ENCODE measurements around the gene RPS19.

Gene RPS19

GRCh38 chr19:41816761-41817160, 43.3 kb upstream of the RPS19 start:
- DNase-seq = no peak
- no peaks in the 10 kb centered on the region for H3K36me3 ChIP-seq
- H3K4me3 ChIP-seq (ENCODE audit: low read depth, low read length) = no peak overlapping the region
- peaks cover 54% of the 10 kb centered on the region for H3K27me3 ChIP-seq
- H3K4me1 ChIP-seq = no peaks in the 10 kb centered on the region
- no peak for TF ChIP-seq CTCF (IDR thresholded peaks at IDR 0.05; ENCODE audit: low read depth, low read length)
- H3K9me3 ChIP-seq = no peaks in the 10 kb centered on the region

- no peaks in the 10 kb centered on the region for H3K36me3 ChIP-seq
- peak; percentile 82 for TF ChIP-seq CTCF (IDR thresholded peaks at IDR 0.05; ENCODE audit: low read depth, low read length)
Measured at GRCh38 chr19:41821003-41821735, 38.9 kb upstream of the RPS19 start.

GRCh38 chr19:41837981-41838708, 21.9 kb upstream of the RPS19 start:
- Histone ChIP-seq H3K4me3 (ENCODE audit: low read depth, low read length) (no peak overlapping the region), H3K4me1 (no peaks in the 10 kb centered on the region), H3K36me3 (no peaks in the 10 kb centered on the region), H3K27me3 (peaks cover 58% of the 10 kb centered on the region), H3K9me3 (0 out of 2 replicates have a peak, but pooled peaks cover 2% of the 10 kb centered on the region)
- DNase-seq = no peak
- TF ChIP-seq CTCF (IDR thresholded peaks at IDR 0.05; ENCODE audit: low read depth, low read length) = no peak

More at GRCh38 chr19:41821003-41821735, 38.9 kb upstream of the RPS19 start:
- Histone ChIP-seq H3K27me3 (peaks cover 44% of the 10 kb centered on the region), H3K4me1 (no peaks in the 10 kb centered on the region), H3K9me3 (no peaks in the 10 kb centered on the region), H3K4me3 (ENCODE audit: low read depth, low read length) (no peak overlapping the region)
- peak; percentile 55 for DNase-seq

GRCh38 chr19:41839211-41839610, 20.8 kb upstream of the RPS19 start:
- no peak for TF ChIP-seq CTCF (IDR thresholded peaks at IDR 0.05; ENCODE audit: low read depth, low read length)
- H3K27me3 ChIP-seq = peaks cover 56% of the 10 kb centered on the region
- DNase-seq = no peak
- H3K4me3 ChIP-seq (ENCODE audit: low read depth, low read length) = no peak overlapping the region
- H3K36me3 ChIP-seq = no peaks in the 10 kb centered on the region
- H3K9me3 ChIP-seq = 0 out of 2 replicates have a peak, but pooled peaks cover 2% of the 10 kb centered on the region
- no peaks in the 10 kb centered on the region for H3K4me1 ChIP-seq

- no peak overlapping the region for H3K4me3 ChIP-seq (ENCODE audit: low read depth, low read length)
- no peaks in the 10 kb centered on the region for H3K9me3 ChIP-seq
- H3K36me3 ChIP-seq = no peaks in the 10 kb centered on the region
- peaks cover 21% of the 10 kb centered on the region for H3K27me3 ChIP-seq
- TF ChIP-seq CTCF (IDR thresholded peaks at IDR 0.05; ENCODE audit: low read depth, low read length) = no peak
- H3K4me1 ChIP-seq = no peaks in the 10 kb centered on the region
- DNase-seq = no peak
Measured at GRCh38 chr19:41843371-41843770, 16.7 kb upstream of the RPS19 start.

- Histone ChIP-seq H3K4me3 (ENCODE audit: low read depth, low read length) (no peak within 1 kb of the TSS), H3K27me3 (peaks cover 21% of the 10 kb centered on the region), H3K4me1 (no peaks in the 10 kb centered on the region), H3K9me3 (no peaks in the 10 kb centered on the region), H3K36me3 (no peaks in the 10 kb centered on the region)
- DNase-seq = no peak
- no peak for TF ChIP-seq CTCF (IDR thresholded peaks at IDR 0.05; ENCODE audit: low read depth, low read length)
Measured at GRCh38 chr19:41844601-41845000, 15.5 kb upstream of the RPS19 start, which contains the start of gene LYPD4. TSS of gene LYPD4 (minus strand) at chr19:41844683. CDS start at chr19:41839285, 5,398 bp downstream.

Measured in BE2C (cell line).